Stimulated activated CD4-positive, alpha-beta T cell treated with anti-CD3 and anti-CD28 coated beads, Interleukin-1b, Interleukin-23, amount 100 ng/mL, for 48 hours (primary cell): Measurements from ENCODE around the gene JMJD8.

ENCODE experiments used
- DNase-seq: peaks from one replicate; pipeline ENCODE4 v3.0.0-alpha.2; 2020

Gene JMJD8

DNA sequence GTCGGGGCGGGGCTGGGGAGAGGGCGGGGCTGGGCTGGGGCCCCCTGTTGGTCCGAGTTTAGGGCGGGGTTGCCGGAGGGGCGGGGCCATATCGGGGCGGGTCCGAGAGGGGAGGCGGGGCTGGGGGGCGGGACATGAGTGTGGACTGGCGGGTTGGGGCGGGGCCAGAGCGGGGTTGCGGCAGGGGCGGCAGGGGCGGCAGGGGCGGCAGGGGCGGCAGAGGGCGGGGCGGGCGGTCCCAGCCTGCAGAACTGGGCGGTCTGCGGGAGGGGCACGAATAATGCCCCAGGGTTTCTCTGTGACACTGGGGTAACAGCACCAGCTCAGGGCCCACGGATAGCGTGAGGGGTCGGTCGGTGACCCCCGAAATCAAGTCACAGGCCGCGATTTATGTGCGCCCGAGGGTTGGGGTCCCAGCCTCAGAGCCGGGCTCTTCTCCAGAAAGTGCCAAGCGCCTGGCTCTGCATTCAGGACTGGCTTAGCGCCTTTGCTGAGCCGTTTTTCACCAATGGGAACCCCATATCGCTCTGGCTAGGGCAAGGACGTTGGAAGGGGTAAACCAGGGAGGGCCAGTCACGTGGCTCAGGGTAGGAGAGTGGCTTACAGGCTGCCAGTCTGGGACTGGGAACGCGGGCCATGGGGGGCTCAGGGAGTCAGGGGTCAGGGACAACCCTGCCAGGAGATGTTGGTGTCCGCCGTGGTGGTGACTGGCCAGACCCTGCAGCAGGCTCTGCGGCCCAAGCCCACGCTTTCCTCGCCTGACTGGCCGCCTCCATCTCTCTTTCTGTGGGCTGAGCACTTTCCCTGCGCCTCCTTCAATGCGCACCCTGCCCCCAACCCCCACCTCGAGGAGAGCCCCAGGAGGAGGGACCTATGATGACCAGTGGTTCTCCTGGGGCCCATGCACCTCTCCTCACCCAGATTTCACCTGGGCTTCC lies 46.8 kb downstream of the JMJD8 start:
- peak; percentile 88 for DNase-seq

DNA sequence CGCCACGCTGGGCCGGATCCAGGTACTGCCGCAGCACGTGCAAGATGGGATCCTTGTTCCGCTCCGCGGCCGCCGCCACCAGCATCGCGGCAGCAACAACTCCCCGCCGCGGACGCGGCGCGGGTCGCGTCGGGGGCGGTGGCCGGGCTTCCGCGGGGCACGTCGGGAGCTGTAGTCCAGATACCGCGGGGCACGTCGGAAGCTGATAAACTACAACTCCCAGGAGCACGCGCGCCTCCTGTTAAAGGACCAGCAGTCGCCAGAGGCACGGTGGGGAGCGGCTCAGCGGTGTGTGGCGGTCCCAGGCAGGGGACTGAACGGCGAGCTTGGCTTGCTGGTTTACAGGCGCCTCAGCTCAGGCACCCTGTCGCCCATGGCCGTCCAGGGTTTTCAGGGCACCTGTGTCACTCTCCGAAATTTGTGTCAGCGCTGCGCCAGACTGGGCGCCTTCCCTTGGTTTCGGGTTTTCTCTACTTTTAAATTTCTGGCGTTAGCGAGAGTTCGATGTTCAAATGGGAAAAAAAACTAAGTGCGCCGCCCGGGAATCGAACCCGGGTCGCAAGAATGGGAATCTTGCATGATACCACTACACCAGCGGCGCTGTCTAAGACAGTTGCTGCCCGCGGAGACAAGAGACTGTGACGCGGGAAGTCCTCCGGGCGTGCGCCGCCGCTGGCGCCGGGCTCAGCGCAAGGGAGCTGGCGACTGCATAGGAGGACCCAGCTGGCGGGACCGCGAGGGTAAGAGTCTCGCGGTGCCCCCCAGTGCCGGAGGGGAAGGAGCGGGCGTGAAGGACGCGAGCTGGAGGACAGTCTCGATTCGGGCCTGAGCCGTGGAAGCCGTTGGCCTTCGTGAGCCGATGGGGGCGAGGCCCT lies 47.7 kb downstream of the JMJD8 start, which contains the start of gene METTL26:
TSS of gene METTL26 (minus strand) at position 100 of the 875 bp plus-strand sequence. CDS start at position 85, 15 bp downstream.
- DNase-seq, result peak; percentile 93

DNA sequence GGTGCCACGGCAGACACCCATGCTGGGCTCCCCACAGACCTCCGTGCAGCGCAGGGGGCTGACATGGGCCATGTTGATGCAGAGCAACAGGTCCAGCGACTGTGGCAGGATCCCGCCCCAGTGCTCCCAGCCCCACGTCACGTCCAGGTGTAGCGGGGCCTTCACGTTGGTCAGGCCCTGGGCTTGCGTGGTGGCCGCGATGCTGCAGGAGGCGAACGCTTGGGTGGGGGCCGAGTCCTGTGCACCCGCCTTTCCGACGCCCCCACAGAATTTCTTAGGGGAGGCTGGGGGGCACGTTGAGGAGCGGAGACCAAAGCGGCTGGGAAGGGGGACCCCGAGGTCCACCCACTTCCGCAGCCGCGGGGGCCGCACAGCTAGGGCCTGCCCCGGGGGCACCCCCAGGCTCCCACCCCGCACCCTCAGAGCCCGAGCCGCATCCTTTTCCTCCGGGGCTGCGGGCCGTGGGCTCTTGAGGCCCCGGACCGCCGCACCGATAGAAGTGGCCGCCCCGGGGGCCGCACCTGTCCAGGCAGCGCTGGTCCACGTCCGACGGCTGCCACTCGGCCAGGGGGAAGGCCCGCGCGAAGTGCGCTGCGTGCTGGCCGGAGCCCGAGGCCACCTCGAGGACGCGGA lies 48.4 kb downstream of the JMJD8 start:
- DNase-seq, result no peak

DNA sequence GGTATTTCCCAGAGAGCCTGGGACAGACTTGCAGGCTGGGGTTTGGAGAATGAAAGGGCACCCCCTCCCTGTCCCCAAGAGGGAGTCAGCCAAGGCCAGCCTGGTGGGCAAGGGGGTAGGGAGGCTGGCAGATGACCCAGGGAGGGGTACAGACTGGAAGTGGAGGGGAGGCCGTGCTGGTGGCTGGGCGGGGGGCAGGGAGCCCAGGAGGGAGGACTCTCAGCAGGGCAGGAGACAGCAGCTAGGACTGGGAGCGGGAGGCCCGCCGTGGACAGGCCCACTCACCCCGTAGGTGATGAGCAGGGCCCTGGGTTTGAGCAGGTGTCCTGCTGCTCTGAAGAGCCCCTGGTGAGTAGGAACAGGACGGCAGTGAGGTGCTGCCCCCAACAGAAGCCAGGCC lies 49.1 kb downstream of the JMJD8 start:
- DNase-seq, result no peak

DNA sequence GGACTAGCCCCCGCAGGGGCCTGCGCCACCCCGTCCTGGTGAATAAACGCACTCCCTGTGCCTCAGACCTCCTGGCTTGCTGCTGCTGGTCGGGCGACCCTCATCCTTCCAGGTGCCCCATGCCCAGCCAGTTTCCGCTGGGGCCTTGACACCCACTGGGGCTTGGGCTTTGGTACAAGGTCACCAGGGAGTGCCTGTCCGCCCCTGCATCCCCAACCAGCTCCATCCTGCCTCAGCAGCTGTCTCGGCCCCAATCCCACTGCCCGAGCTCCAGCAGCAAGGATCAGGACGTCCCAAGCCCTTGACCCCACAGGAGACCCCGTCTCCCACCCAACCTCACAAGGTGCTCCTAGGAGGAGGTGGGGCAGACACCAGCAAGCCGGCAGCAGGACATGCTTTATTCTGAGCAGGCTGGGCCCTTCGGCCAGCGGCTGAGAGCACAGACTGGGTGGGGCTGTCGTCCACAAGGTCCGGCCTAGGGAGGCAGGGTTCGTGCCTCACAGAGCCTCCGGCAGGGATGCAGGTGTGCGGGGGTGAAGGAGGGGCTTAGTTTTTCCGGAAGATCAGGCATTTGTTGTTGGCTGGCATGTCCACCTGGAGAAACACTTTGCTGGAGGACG lies 50.0 kb downstream of the JMJD8 start:
- DNase-seq, result no peak

DNA sequence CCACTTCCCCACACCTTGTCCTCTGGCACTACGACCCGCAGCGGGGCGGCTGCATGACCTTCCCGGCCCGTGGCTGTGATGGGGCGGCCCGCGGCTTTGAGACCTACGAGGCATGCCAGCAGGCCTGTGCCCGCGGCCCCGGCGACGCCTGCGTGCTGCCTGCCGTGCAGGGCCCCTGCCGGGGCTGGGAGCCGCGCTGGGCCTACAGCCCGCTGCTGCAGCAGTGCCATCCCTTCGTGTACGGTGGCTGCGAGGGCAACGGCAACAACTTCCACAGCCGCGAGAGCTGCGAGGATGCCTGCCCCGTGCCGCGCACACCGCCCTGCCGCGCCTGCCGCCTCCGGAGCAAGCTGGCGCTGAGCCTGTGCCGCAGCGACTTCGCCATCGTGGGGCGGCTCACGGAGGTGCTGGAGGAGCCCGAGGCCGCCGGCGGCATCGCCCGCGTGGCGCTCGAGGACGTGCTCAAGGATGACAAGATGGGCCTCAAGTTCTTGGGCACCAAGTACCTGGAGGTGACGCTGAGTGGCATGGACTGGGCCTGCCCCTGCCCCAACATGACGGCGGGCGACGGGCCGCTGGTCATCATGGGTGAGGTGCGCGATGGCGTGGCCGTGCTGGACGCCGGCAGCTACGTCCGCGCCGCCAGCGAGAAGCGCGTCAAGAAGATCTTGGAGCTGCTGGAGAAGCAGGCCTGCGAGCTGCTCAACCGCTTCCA lies 50.6 kb downstream of the JMJD8 start:
- DNase-seq, result no peak

DNA sequence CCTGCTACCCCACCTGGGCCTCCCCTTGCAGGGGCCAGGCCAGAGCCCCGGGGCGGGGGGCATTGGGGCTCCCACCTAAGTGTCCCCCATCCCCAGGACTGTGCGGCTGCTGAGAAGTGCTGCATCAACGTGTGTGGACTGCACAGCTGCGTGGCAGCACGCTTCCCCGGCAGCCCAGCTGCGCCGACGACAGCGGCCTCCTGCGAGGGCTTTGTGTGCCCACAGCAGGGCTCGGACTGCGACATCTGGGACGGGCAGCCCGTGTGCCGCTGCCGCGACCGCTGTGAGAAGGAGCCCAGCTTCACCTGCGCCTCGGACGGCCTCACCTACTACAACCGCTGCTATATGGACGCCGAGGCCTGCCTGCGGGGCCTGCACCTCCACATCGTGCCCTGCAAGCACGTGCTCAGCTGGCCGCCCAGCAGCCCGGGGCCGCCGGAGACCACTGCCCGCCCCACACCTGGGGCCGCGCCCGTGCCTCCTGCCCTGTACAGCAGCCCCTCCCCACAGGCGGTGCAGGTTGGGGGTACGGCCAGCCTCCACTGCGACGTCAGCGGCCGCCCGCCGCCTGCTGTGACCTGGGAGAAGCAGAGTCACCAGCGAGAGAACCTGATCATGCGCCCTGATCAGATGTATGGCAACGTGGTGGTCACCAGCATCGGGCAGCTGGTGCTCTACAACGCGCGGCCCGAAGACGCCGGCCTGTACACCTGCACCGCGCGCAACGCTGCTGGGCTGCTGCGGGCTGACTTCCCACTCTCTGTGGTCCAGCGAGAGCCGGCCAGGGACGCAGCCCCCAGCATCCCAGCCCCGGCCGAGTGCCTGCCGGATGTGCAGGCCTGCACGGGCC lies 51.4 kb downstream of the JMJD8 start:
- no peak for DNase-seq

DNA sequence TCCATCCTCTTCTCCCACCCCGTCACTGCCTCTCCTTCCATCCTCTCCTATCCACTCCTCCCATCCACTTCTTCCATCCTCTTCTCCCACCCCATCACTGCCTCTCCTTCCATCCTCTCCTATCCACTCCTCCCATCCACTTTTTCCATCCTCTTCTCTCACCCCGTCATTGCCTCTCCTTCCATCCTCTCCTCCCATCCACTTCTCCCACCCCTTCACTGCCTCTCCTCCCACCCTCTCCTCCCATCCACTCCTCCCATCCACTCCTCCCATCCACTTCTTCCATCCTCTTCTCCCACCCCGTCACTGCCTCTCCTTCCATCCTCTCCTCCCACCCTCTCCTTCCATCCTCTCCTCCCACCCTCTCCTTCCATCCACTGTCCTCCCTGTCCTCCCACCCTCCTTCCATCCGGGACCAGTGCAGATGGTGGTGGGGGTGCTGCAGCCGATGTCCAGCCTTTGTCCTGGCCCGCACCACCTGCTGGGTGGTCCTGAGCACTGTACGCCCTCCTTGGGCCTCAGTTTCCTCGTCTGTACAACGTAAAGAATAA lies 52.3 kb downstream of the JMJD8 start:
- no peak for DNase-seq
